HepG2 (cell line): ENCODE measurements around the gene HNRNPF. TPM values are rescaled to one million over a fixed set of nuclear protein-coding genes. Genes with fewer than 3 reads are reported as not detected.

ENCODE experiments used
- ATAC-seq: fragments of 200-7000 bp; cut with Tn5 transposase; 3 replicates; pipeline ENCODE4 v1.9.1; 2020; ENCODE audit warnings: mild to moderate bottlenecking, moderate library complexity
- BruUV-seq: library from RNA; stranded (reverse); fragments of 400-500 nt; replicated peaks from 2 replicates; lab custom pipeline; 2021; lab: Mats Ljungman, UMichigan
- CTCF ChIA-PET: fragments of 300-600 bp; formaldehyde crosslinking; extraction: SDS; loops from one replicate; lab custom pipeline; 2021; ENCODE audit warnings: low total read pairs, inconsistent platforms, low intra/inter-chr PET ratio; lab: Yijun Ruan, JAX
- POLR2A ChIA-PET: fragments of 350-600 bp; sonication (Branson Sonifier 250); formaldehyde crosslinking; loops from one replicate; lab custom pipeline; 2020; ENCODE audit warnings: antibody characterized with exemption, inconsistent platforms; lab: Yijun Ruan, JAX
- DNase-seq: peaks from one replicate; pipeline ENCODE4 v3.0.0-alpha.2; 2015; ENCODE audit warnings: low spot score
- FAIRE-seq: peaks from 3 replicates; lab custom pipeline; 2011; peaks lifted over from hg19 to GRCh38; lab: Jason Lieb, UNC
- H2AFZ ChIP-seq: one replicate; pipeline ENCODE4 v1.6.1; 2011; ENCODE audit warnings: low read length, inconsistent platforms
- H3K27ac ChIP-seq: fragments of 300-600 bp; 3 replicates; pipeline ENCODE4 v1.8.0; 2011; ENCODE audit warnings: mixed run types, mild to moderate bottlenecking, mixed read lengths, low read length, inconsistent platforms; ENCODE audit not compliant: insufficient read depth; ENCODE audit errors: extremely low read length
- H3K27me3 ChIP-seq, 2 experiments: fragments of 200-600 bp in 1 of 2; 2 replicates in 1 of 2; 3 replicates in 1 of 2; pipeline versions ENCODE4 v1.6.0 to v1.8.0; 2011; ENCODE audit warnings: low read length in 2 of 2, mild to moderate bottlenecking in 2 of 2, moderate library complexity in 2 of 2, inconsistent platforms in 1 of 2; ENCODE audit not compliant: insufficient read depth in 2 of 2, control insufficient read depth in 1 of 2
- H3K36me3 ChIP-seq, 2 experiments: fragments of 200-600 bp in 1 of 2; replicated peaks in 1 of 2; 2 replicates in 1 of 2; 3 replicates in 1 of 2; pipeline versions ENCODE4 v1.5.1 to v1.8.0; 2011; ENCODE audit warnings: low read length in 2 of 2, inconsistent platforms in 1 of 2; ENCODE audit not compliant: insufficient read depth in 2 of 2, control insufficient read depth in 1 of 2
- H3K4me1 ChIP-seq: 2 replicates; pipeline ENCODE4 v1.5.1; 2012; ENCODE audit warnings: low read length, inconsistent platforms; ENCODE audit not compliant: insufficient read depth
- H3K4me2 ChIP-seq: 2 replicates; pipeline ENCODE4 v1.6.0; 2011; ENCODE audit warnings: low read depth, low read length, inconsistent platforms
- H3K4me3 ChIP-seq, 3 experiments: fragments of 200-600 bp in 1 of 3; sonication (generic), shearing (Covaris generic) in 1 of 3; replicated peaks in 1 of 3; 2 replicates each; pipeline ENCODE4 v1.5.1; 2011 to 2016; ENCODE audit warnings: low read length in 3 of 3, inconsistent platforms in 2 of 3, low read depth in 2 of 3, mild to moderate bottlenecking in 2 of 3, control low read depth in 1 of 3, mixed read lengths in 1 of 3; ENCODE audit not compliant: insufficient read depth in 1 of 3
- H3K79me2 ChIP-seq: one replicate; pipeline ENCODE4 v1.6.1; 2011; ENCODE audit warnings: low read length, inconsistent platforms; ENCODE audit not compliant: insufficient read depth
- H3K9ac ChIP-seq: 2 replicates; pipeline ENCODE4 v1.6.0; 2011; ENCODE audit warnings: mild to moderate bottlenecking, low read depth, low read length, inconsistent platforms; ENCODE audit not compliant: insufficient read depth
- H3K9me3 ChIP-seq: 2 replicates; pipeline ENCODE4 v1.5.1; 2012; ENCODE audit warnings: mild to moderate bottlenecking, low read length
- H4K20me1 ChIP-seq: 2 replicates; pipeline ENCODE4 v1.6.0; 2011; ENCODE audit warnings: inconsistent platforms, mild to moderate bottlenecking, low read length, moderate library complexity; ENCODE audit not compliant: insufficient read depth
- CHCHD3 ChIP-seq: sonication (generic); formaldehyde crosslinking; IDR thresholded peaks from 2 replicates; pipeline ENCODE4 v1.8.0; 2022; ENCODE audit warnings: mild to moderate bottlenecking, missing genetic modification reagents, moderate library complexity
- GABPA ChIP-seq, 2 experiments: IDR thresholded peaks; 2 replicates each; pipeline ENCODE4 v1.6.1; 2011 to 2016; ENCODE audit warnings: low read depth in 2 of 2, low read length in 1 of 2, missing biosample characterization in 1 of 2, missing genetic modification characterization in 1 of 2
- HNF4A ChIP-seq: sonication (generic); formaldehyde crosslinking; IDR thresholded peaks from 2 replicates; pipeline ENCODE4 v1.4.0; 2020; ENCODE audit warnings: missing genetic modification reagents
- HNF4G ChIP-seq, 2 experiments: sonication (generic) in 1 of 2; formaldehyde crosslinking in 1 of 2; IDR thresholded peaks; 2 replicates each; pipeline versions ENCODE4 v1.4.0 to v1.6.1; 2011 to 2020; ENCODE audit warnings: borderline replicate concordance in 2 of 2, low read depth in 2 of 2, mild to moderate bottlenecking in 2 of 2, low read length in 1 of 2, missing genetic modification reagents in 1 of 2, moderate library complexity in 1 of 2
- KLF12 ChIP-seq: sonication (generic); formaldehyde crosslinking; IDR thresholded peaks from 2 replicates; pipeline ENCODE4 v1.4.0; 2020; ENCODE audit warnings: missing genetic modification reagents, borderline replicate concordance
- ONECUT2 ChIP-seq: sonication (generic); formaldehyde crosslinking; IDR thresholded peaks from 2 replicates; pipeline ENCODE4 v1.4.0; 2020; ENCODE audit warnings: missing genetic modification reagents
- SAP130 ChIP-seq: IDR thresholded peaks from 2 replicates; pipeline ENCODE4 v1.6.1; 2016; ENCODE audit warnings: low read depth
- SPEN ChIP-seq: sonication (generic); formaldehyde crosslinking; IDR thresholded peaks from 2 replicates; pipeline ENCODE4 v1.5.1; 2020; ENCODE audit warnings: low read depth, mild to moderate bottlenecking, missing genetic modification reagents
- ZNF142 ChIP-seq: sonication (generic); formaldehyde crosslinking; IDR thresholded peaks from 2 replicates; pipeline ENCODE4 v1.4.0; 2020; ENCODE audit warnings: missing genetic modification reagents
- ZNF414 ChIP-seq: sonication (generic); formaldehyde crosslinking; IDR thresholded peaks from 2 replicates; pipeline ENCODE4 v1.5.0; 2020; ENCODE audit warnings: missing genetic modification reagents
- ZNF740 ChIP-seq: sonication (generic); formaldehyde crosslinking; IDR thresholded peaks from 2 replicates; pipeline ENCODE4 v1.4.0; 2020; ENCODE audit warnings: missing genetic modification reagents
- ZXDC ChIP-seq: sonication (generic); formaldehyde crosslinking; IDR thresholded peaks from 2 replicates; pipeline ENCODE4 v1.5.0; 2020; ENCODE audit warnings: mild to moderate bottlenecking, missing genetic modification reagents
- WGBS: methylation state at CpG from one replicate; pipeline ENCODE4 v1.1.6; 2017; ENCODE audit warnings: low lambda C conversion rate; 5-methylcytosine and 5-hydroxymethylcytosine counted together
- in situ Hi-C: cut with HindIII; loops from 2 replicates; pipeline ENCODE4 v1.10.0; 2017; ENCODE audit warnings: low pct_unique_long_range_greater_than_20kb; ENCODE audit not compliant: extremely low pct_ligation_motif_present
- intact Hi-C: fragments of 100-400 bp; cut with micrococcal nuclease; formaldehyde crosslinking; loops from one replicate; pipeline ENCODE4 v1.10.0; 2022; ENCODE audit not compliant: unreplicated experiment
- polyA plus RNA-seq, 8 experiments: library from polyadenylated mRNA; depleted of rRNA in 3 of 8; stranded (reverse) in 7 of 8; unstranded in 1 of 8; fragments of >200 nt; fragmentation: Illumina TruSeq in 4 of 8; extraction: Trizol in 4 of 8; gene quantifications; 2 replicates each; pipeline versions ENCODE4 v1.2.1 to v1.2.3, GENCODE V29; 2011 to 2016; ENCODE audit warnings: low read depth in 4 of 8, missing spikeins in 1 of 8, mixed read lengths in 1 of 8; ENCODE audit not compliant: insufficient read depth in 1 of 8
- total RNA-seq, 5 experiments: library from RNA; depleted of rRNA; stranded (reverse); fragments of >200 nt; fragmentation: Illumina TruSeq; extraction: Trizol; gene quantifications; 2 replicates each; pipeline ENCODE4 v1.2.3, GENCODE V29; 2016; ENCODE audit warnings: low read depth in 1 of 5

HNRNPF gene
- total and polyA plus RNA-seq, 2 of the 13 experiments (the other 11 are each of a cell fraction or from before 2014, with no cell fraction given): 166 to 308 TPM

DNA sequence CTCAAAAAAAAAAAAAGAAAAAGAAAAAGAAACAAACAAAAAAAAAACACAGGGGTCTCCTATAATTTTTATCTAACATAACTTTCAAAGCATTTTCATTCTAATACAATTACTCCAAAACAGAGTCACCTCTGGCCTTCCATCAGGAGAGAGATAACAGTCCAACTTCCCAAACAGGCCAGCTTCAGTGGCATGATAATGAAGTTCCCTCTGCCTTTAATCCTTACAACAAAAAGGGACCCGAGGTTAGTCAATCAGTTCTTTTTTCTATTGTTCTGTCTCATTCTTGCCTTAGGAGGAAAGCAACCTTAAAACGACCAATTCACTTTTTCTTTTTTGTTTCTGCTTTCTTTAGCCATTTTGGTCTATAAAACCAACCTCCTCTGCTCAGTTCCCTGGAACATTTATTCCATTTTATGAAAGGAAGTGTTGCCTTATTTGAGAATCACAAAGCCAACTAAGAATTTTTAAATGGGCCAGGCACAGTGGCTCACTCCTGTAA lies 54.1 kb downstream of the HNRNPF start:
- H3K27me3 ChIP-seq: peaks cover under 1 to 11% of the 10 kb centered on the region in 2 experiments
- FAIRE-seq (no peak), DNase-seq (no peak), ATAC-seq (no peak)
- POLR2A ChIA-PET: interaction anchor here (0.7 kb wide), 1 partner anchor 53 kb away, joined by 3 read pairs; no protein-coding TSS in a partner anchor
- in situ Hi-C loops: loop anchor here (5.0 kb wide), 1 partner anchor 63 kb away; no protein-coding TSS in a partner anchor
- H3K9me3 ChIP-seq: no peaks in the 10 kb centered on the region
- CTCF ChIA-PET: no interaction called here
- H3K27ac ChIP-seq: no peak overlapping the region
- H3K4me2 ChIP-seq: no peak overlapping the region
- no peak overlapping the region for H3K9ac ChIP-seq
- H4K20me1 ChIP-seq: no peaks in the 10 kb centered on the region
- H3K36me3 ChIP-seq: no peaks in the 10 kb centered on the region
- BruUV-seq: no TSS peak
- 2% methylated on average over 2 of the region's 2 CpGs for WGBS
- peaks cover 9% of the 10 kb centered on the region; the same call in 1 of the 2 replicates for H3K4me1 ChIP-seq
- intact Hi-C loops: no loop called here
- no peaks in the 10 kb centered on the region for H3K79me2 ChIP-seq
- TF ChIP-seq GABPA (IDR thresholded peaks at IDR 0.05; ENCODE audit: low read depth, low read length): no peak
- TF ChIP-seq GABPA (CRISPR knock-in tag; IDR thresholded peaks at IDR 0.05; ENCODE audit: low read depth): no peak
- TF ChIP-seq ZNF740 (CRISPR knock-in tag): no peak
- no peak for TF ChIP-seq ZXDC (CRISPR knock-in tag)
- no peak for TF ChIP-seq SAP130 (CRISPR knock-in tag)
- TF ChIP-seq ZNF142: no peak
- no peak for TF ChIP-seq ONECUT2 (CRISPR knock-in tag)
- TF ChIP-seq ZNF414 (CRISPR knock-in tag): no peak
- no peak for TF ChIP-seq CHCHD3 (CRISPR knock-in tag)
- TF ChIP-seq KLF12: no peak
- no peak for TF ChIP-seq SPEN (CRISPR knock-in tag)
- no peak for TF ChIP-seq HNF4G (IDR thresholded peaks at IDR 0.05; ENCODE audit: borderline replicate concordance, low read depth, low read length)
- no peak for TF ChIP-seq HNF4G (CRISPR knock-in tag; IDR thresholded peaks at IDR 0.05; ENCODE audit: borderline replicate concordance, low read depth)
- TF ChIP-seq HNF4A (CRISPR knock-in tag): no peak
- H2AFZ ChIP-seq: no peak overlapping the region
- H3K4me3 ChIP-seq: no peak overlapping the region
